K562 (cell line): Measurements from ENCODE around the gene DNAJB2. TPM values are rescaled to one million over a fixed set of nuclear protein-coding genes. Genes with fewer than 3 reads are reported as not detected.

ENCODE experiments used
- BCLAF1 ChIP-seq, 2 experiments: fragments of 450-650 bp in 1 of 2; IDR thresholded peaks; 2 replicates each; pipeline ENCODE4 v1.6.1; 2011 to 2017; ENCODE audit warnings: low read depth in 2 of 2, antibody characterized with exemption in 1 of 2, borderline replicate concordance in 1 of 2, low read length in 1 of 2, mild to moderate bottlenecking in 1 of 2, mixed read lengths in 1 of 2; ENCODE audit not compliant: control insufficient read depth in 1 of 2
- EP400 ChIP-seq: fragments of 450-650 bp; IDR thresholded peaks from 2 replicates; pipeline ENCODE4 v1.6.1; 2017; ENCODE audit warnings: antibody characterized with exemption, mild to moderate bottlenecking, moderate library complexity
- ETS2 ChIP-seq: IDR thresholded peaks from 2 replicates; pipeline ENCODE4 v1.6.1; 2016; ENCODE audit warnings: borderline replicate concordance, missing genetic modification characterization, mild to moderate bottlenecking, moderate library complexity, missing compliant biosample characterization; ENCODE audit not compliant: poor library complexity, severe bottlenecking
- HNRNPUL1 ChIP-seq: fragments of 200-400 bp; formaldehyde crosslinking; IDR thresholded peaks from 2 replicates; pipeline ENCODE4 v1.6.1; 2017; ENCODE audit warnings: low read length
- JUN ChIP-seq, 2 experiments: sonication (generic) in 1 of 2; formaldehyde crosslinking in 1 of 2; IDR thresholded peaks; 2 replicates each; pipeline versions ENCODE4 v1.6.1 to v1.8.0; 2012 to 2022; ENCODE audit warnings: borderline replicate concordance in 2 of 2, mild to moderate bottlenecking in 2 of 2, improper control_type of control experiment in 1 of 2, low read depth in 1 of 2, low read length in 1 of 2, missing genetic modification reagents in 1 of 2
- NCOA4 ChIP-seq: fragments of 450-650 bp; IDR thresholded peaks from 2 replicates; pipeline ENCODE4 v1.6.1; 2018; ENCODE audit warnings: mild to moderate bottlenecking; ENCODE audit not compliant: partially characterized antibody
- RFX1 ChIP-seq: fragments of 450-650 bp; IDR thresholded peaks from 2 replicates; pipeline ENCODE4 v1.6.1; 2016; ENCODE audit warnings: mild to moderate bottlenecking, moderate library complexity
- XRCC4 ChIP-seq: IDR thresholded peaks from one replicate; pipeline ENCODE4 v1.6.1; 2011; ENCODE audit not compliant: insufficient read depth, insufficient read length; ENCODE audit errors: extremely low read depth
- ZFPM2 ChIP-seq: fragments of 250-450 bp; sonication (Bioruptor Pico); IDR thresholded peaks from 2 replicates; pipeline ENCODE4 v1.5.1; 2022; ENCODE audit warnings: mild to moderate bottlenecking
- ZNF354B ChIP-seq: fragments of 250-450 bp; sonication (Bioruptor Pico); IDR thresholded peaks from 2 replicates; pipeline ENCODE4 v1.4.0; 2020
- ZNF609 ChIP-seq: sonication (generic); formaldehyde crosslinking; IDR thresholded peaks from 2 replicates; pipeline ENCODE4 v1.8.1; 2023; ENCODE audit warnings: missing genetic modification reagents, mild to moderate bottlenecking, borderline replicate concordance
- ZNF764 ChIP-seq: fragments of 250-450 bp; sonication (Bioruptor Pico); IDR thresholded peaks from 2 replicates; pipeline ENCODE4 v1.4.0; 2020; ENCODE audit warnings: low read depth, mild to moderate bottlenecking, moderate library complexity
- ZSCAN32 ChIP-seq: fragments of 450-650 bp; formaldehyde crosslinking; IDR thresholded peaks from 2 replicates; pipeline ENCODE4 v1.4.0; 2020; ENCODE audit warnings: mild to moderate bottlenecking, moderate library complexity
- polyA plus RNA-seq, 8 experiments: library from polyadenylated mRNA; depleted of rRNA in 4 of 8; stranded (reverse) in 5 of 8; unstranded in 3 of 8; fragments of >200 nt; fragmentation: Nextera tagmentation in 2 of 8; fragmentation: Illumina TruSeq in 1 of 8; extraction: Ambion mirVana in 2 of 8; extraction: Trizol in 1 of 8; gene quantifications; 2 replicates each; pipeline versions ENCODE4 v1.2.1 to v1.2.3, GENCODE V29; 2011 to 2014; ENCODE audit warnings: inconsistent platforms in 1 of 8, missing spikeins in 1 of 8
- total RNA-seq, 7 experiments: library from RNA; depleted of rRNA in 6 of 7; stranded (reverse); fragments of >200 nt in 6 of 7; fragmentation: Illumina TruSeq in 2 of 7; extraction: Trizol in 2 of 7; gene quantifications; 2 replicates each; pipeline versions ENCODE4 v1.2.1 to v1.2.3, GENCODE V29; 2011 to 2021; ENCODE audit warnings: low replicate concordance in 1 of 7
- TF ChIP-seq, protein P1 (sequence below): sonication (generic); formaldehyde crosslinking; IDR thresholded peaks from 2 replicates; pipeline ENCODE4 v1.8.0; 2022; ENCODE audit warnings: mild to moderate bottlenecking, low read depth, missing genetic modification reagents
- TF ChIP-seq, protein P2 (sequence below): fragments of 450-650 bp; IDR thresholded peaks from one replicate; pipeline ENCODE4 v1.6.1; 2018; ENCODE audit warnings: mild to moderate bottlenecking, moderate library complexity; ENCODE audit not compliant: partially characterized antibody

DNAJB2 gene
- total and polyA plus RNA-seq, 9 of the 15 experiments (the other 6 are each of a cell fraction or from before 2014, with no cell fraction given): 0.08 to 3.0 (median 2.2) TPM; not detected in 1

DNA sequence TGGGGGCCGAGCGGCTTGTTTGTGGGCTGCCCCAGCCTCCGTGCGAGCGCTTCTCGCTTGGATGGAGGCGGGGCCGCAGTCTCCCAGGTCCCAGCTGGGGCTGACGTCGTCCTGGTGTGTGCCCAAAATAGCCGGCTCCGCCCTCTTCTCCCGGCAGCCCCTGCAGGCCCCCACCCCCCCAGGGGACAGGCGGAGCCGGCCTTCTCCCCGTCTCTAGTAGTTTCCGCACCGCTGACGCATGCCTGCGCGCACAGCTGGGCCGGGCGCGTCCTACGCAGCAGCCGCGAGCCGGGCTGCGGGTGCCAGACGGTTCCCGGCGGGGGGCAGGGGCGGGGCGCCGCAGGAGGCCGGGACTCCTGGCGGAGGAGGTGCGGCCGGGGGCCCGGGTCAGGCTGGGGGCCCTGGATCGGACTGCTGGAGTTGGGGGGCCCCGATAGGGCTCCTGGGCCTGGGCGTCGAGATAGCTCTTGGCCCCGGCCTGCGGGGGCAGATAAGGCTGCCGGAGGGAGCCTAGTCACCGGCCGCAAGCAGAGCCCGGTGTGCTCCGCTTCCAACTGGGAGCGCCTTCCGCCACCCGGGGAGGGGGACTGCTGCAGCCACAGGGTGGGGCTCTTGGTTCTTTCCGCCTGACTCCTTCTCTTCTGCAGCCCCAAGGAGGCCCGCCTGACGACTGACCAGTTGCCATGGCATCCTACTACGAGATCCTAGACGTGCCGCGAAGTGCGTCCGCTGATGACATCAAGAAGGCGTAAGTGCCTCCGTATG is at the start of gene DNAJB2 (continued):
- TF ChIP-seq BCLAF1 (IDR thresholded peaks at IDR 0.05; ENCODE audit: borderline replicate concordance in 1 of 2, control insufficient read depth in 1 of 2, low read depth in 2 of 2, low read length in 1 of 2): 0 out of 4 replicates have a peak, but pooled peaks of 1 of the 2 experiments have one; percentile 66
- no peak for TF ChIP-seq XRCC4
- no peak for TF ChIP-seq ZFPM2 (CRISPR knock-in tag)
- TF ChIP-seq, protein P1, sequence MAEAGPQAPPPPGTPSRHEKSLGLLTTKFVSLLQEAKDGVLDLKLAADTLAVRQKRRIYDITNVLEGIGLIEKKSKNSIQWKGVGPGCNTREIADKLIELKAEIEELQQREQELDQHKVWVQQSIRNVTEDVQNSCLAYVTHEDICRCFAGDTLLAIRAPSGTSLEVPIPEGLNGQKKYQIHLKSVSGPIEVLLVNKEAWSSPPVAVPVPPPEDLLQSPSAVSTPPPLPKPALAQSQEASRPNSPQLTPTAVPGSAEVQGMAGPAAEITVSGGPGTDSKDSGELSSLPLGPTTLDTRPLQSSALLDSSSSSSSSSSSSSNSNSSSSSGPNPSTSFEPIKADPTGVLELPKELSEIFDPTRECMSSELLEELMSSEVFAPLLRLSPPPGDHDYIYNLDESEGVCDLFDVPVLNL (CRISPR knock-in tag): no peak
- no peak; the same call in 1 of the 2 replicates for TF ChIP-seq ZNF609
- no peak for TF ChIP-seq HNRNPUL1
- peak; percentile 57; the same call in 1 of the 2 replicates for TF ChIP-seq JUN (IDR thresholded peaks at IDR 0.05; ENCODE audit: borderline replicate concordance, low read depth, low read length)
- peak; percentile 98 for TF ChIP-seq JUN (CRISPR knock-in tag; IDR thresholded peaks at IDR 0.05; ENCODE audit: borderline replicate concordance)
- TF ChIP-seq ETS2 (tag): no peak
- no peak for TF ChIP-seq NCOA4
- TF ChIP-seq EP400: peak; percentile 69
- TF ChIP-seq, protein P2, sequence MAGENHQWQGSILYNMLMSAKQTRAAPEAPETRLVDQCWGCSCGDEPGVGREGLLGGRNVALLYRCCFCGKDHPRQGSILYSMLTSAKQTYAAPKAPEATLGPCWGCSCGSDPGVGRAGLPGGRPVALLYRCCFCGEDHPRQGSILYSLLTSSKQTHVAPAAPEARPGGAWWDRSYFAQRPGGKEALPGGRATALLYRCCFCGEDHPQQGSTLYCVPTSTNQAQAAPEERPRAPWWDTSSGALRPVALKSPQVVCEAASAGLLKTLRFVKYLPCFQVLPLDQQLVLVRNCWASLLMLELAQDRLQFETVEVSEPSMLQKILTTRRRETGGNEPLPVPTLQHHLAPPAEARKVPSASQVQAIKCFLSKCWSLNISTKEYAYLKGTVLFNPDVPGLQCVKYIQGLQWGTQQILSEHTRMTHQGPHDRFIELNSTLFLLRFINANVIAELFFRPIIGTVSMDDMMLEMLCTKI: no peak
- no peak for TF ChIP-seq ZNF764 (CRISPR knock-in tag)
- TF ChIP-seq ZSCAN32: no peak
- TF ChIP-seq RFX1: peak; percentile 96
- no peak for TF ChIP-seq ZNF354B (CRISPR knock-in tag)
